ENCODE results near the gene C9orf78.

C9orf78 gene

DNA sequence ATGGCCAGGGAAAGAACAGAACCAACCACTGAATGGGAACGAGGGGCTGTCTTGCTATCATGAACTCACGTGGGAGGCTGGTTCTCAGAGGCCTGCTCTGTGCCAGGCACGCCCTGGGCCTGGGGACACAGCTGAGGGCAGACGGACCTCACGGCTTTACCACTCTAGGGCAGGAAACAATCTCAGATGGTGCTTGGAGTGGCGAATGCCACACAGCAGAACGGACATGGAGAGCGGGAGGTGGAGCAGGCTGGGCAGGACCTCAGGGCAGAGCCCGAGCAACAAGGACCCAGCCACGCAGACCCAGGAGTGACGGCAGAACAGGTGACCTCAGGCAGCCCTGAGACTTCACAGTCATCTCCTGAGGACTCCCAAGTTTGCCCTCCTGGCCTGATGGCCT, 19.8 kb downstream of the C9orf78 start:
- ChIA-PET POLR2A (no interaction called here), CTCF (no interaction called here)
- no peak for DNase-seq (ENCODE audit: extremely low spot score)
- TF ChIP-seq FOXK2 (IDR thresholded peaks at IDR 0.05) (no peak), CTBP1 (IDR thresholded peaks at IDR 0.05; ENCODE audit: borderline replicate concordance) (no peak), HDGF (IDR thresholded peaks at IDR 0.05; ENCODE audit: borderline replicate concordance) (no peak), LEF1 (IDR thresholded peaks at IDR 0.05; ENCODE audit: borderline replicate concordance) (no peak), FOXA1 (IDR thresholded peaks at IDR 0.05) (no peak), SP1 (IDR thresholded peaks at IDR 0.05) (no peak), ZNF384 (IDR thresholded peaks at IDR 0.05) (no peak), NFRKB (IDR thresholded peaks at IDR 0.05) (no peak), BHLHE40 (IDR thresholded peaks at IDR 0.05; ENCODE audit: borderline replicate concordance) (no peak), ARNT (IDR thresholded peaks at IDR 0.05) (no peak), TARDBP (IDR thresholded peaks at IDR 0.05) (no peak), ELF4 (IDR thresholded peaks at IDR 0.05) (no peak), FOXM1 (IDR thresholded peaks at IDR 0.05; ENCODE audit: borderline replicate concordance) (no peak), SUZ12 (IDR thresholded peaks at IDR 0.05) (no peak), L3MBTL2 (conservative IDR thresholded peaks at IDR 0.05) (no peak)
- TF ChIP-seq, protein P1, sequence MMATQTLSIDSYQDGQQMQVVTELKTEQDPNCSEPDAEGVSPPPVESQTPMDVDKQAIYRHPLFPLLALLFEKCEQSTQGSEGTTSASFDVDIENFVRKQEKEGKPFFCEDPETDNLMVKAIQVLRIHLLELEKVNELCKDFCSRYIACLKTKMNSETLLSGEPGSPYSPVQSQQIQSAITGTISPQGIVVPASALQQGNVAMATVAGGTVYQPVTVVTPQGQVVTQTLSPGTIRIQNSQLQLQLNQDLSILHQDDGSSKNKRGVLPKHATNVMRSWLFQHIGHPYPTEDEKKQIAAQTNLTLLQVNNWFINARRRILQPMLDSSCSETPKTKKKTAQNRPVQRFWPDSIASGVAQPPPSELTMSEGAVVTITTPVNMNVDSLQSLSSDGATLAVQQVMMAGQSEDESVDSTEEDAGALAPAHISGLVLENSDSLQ (IDR thresholded peaks at IDR 0.05), result no peak

DNA sequence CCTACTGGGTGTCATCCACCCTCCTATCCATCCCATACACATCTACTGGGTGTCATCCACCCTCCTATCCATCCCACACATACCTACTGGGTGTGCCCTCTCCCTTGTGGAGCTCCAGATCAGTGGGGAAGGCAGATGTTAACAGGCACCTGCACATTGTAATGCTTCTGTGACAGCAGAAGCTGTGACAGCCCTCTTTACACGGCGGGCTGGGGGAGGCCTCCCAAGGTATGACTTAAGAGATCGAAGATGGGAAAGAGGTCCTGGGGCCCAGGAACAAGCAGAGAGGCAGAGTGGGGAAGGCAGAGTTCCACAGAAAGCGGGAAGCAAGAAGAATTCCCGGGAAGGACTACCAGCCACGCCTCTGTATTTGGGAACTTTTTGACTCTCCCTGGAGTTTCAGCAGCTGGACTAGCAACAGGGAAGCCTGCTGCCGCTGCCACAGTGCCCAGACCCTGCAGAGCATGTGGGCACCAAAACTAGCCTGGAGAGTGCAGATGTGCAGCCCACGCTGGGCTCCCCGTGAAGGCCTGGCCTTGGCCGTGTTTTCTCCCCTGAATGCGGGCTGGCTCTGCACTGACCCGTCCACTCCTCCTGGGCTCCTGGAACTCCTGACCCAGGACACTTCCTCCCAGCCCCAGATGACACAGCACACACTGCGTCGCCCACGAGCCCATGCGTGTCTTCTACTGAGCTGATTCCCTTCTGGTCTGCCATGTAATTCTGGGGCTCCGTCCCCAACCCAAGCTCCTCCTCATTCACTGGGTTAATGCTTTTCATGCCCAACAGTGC, 20.4 kb downstream of the C9orf78 start:
- ChIA-PET POLR2A (no interaction called here), CTCF (interaction anchor here (0.6 kb wide), 1 partner anchor 40 kb away, joined by 3 read pairs; no protein-coding TSS in a partner anchor)
- DNase-seq (ENCODE audit: extremely low spot score), result no peak
- no peak for TF ChIP-seq ZNF384 (IDR thresholded peaks at IDR 0.05)
- no peak for TF ChIP-seq L3MBTL2 (conservative IDR thresholded peaks at IDR 0.05)
- no peak for TF ChIP-seq FOXM1 (IDR thresholded peaks at IDR 0.05; ENCODE audit: borderline replicate concordance)
- TF ChIP-seq HDGF (IDR thresholded peaks at IDR 0.05; ENCODE audit: borderline replicate concordance), result no peak

GRCh38 chr9:129813661-129814060, 21.4 kb downstream of the C9orf78 start:
- POLR2A ChIA-PET, result no interaction called here
- CTCF ChIA-PET, result no interaction called here

GRCh38 chr9:129812385-129812784, 22.7 kb downstream of the C9orf78 start:
- no peak for DNase-seq (ENCODE audit: extremely low spot score)
- CTCF ChIA-PET, result no interaction called here
- POLR2A ChIA-PET, result interaction anchor here (2.0 kb wide), 1 partner anchor 9 kb away, joined by 9 read pairs; no protein-coding TSS in a partner anchor
- TF ChIP-seq FOXM1 (IDR thresholded peaks at IDR 0.05; ENCODE audit: borderline replicate concordance) (no peak), SUZ12 (IDR thresholded peaks at IDR 0.05) (no peak), FOXA1 (IDR thresholded peaks at IDR 0.05) (no peak), ZNF384 (IDR thresholded peaks at IDR 0.05) (no peak), TARDBP (IDR thresholded peaks at IDR 0.05) (no peak), NFRKB (IDR thresholded peaks at IDR 0.05) (no peak), BHLHE40 (IDR thresholded peaks at IDR 0.05; ENCODE audit: borderline replicate concordance) (no peak), FOXK2 (IDR thresholded peaks at IDR 0.05) (no peak), ARNT (IDR thresholded peaks at IDR 0.05) (no peak), CTBP1 (IDR thresholded peaks at IDR 0.05; ENCODE audit: borderline replicate concordance) (no peak), LEF1 (IDR thresholded peaks at IDR 0.05; ENCODE audit: borderline replicate concordance) (no peak), L3MBTL2 (conservative IDR thresholded peaks at IDR 0.05) (no peak), SP1 (IDR thresholded peaks at IDR 0.05) (no peak), HDGF (IDR thresholded peaks at IDR 0.05; ENCODE audit: borderline replicate concordance) (no peak), ELF4 (IDR thresholded peaks at IDR 0.05) (no peak)
- TF ChIP-seq, protein P1 (IDR thresholded peaks at IDR 0.05), result no peak

More at GRCh38 chr9:129813661-129814060, 21.4 kb downstream of the C9orf78 start:
- no peak for TF ChIP-seq HDGF (IDR thresholded peaks at IDR 0.05; ENCODE audit: borderline replicate concordance)
- no peak for TF ChIP-seq CTBP1 (IDR thresholded peaks at IDR 0.05; ENCODE audit: borderline replicate concordance)
- TF ChIP-seq, protein P1 (IDR thresholded peaks at IDR 0.05), result peak; percentile 79
- TF ChIP-seq ELF4 (IDR thresholded peaks at IDR 0.05), result no peak
- no peak for TF ChIP-seq ARNT (IDR thresholded peaks at IDR 0.05)
- TF ChIP-seq TARDBP (IDR thresholded peaks at IDR 0.05), result no peak
- DNase-seq (ENCODE audit: extremely low spot score), result no peak

DNA sequence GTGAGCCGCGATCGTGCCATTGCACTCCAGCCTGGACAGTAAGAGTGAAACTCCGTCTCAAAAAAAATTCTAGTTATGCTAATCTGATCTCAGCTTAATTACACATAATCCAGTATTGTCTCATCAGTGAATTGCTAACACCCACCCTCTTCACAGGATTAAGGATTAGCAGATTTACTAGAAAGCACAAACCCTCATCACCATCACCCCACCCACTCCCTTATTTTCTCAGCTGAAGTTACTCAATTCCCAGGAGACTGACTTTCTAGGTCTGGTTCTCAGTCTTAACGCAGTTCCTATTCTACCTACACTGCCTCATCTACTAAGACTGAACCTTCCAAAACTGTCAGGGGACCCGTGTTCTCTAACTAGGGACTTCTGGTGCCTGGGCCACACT, 23.1 kb downstream of the C9orf78 start:
- TF ChIP-seq ZNF384 (IDR thresholded peaks at IDR 0.05) (no peak), BHLHE40 (IDR thresholded peaks at IDR 0.05; ENCODE audit: borderline replicate concordance) (no peak), ARNT (IDR thresholded peaks at IDR 0.05) (no peak), LEF1 (IDR thresholded peaks at IDR 0.05; ENCODE audit: borderline replicate concordance) (no peak), FOXA1 (IDR thresholded peaks at IDR 0.05) (no peak), HDGF (IDR thresholded peaks at IDR 0.05; ENCODE audit: borderline replicate concordance) (no peak), SUZ12 (IDR thresholded peaks at IDR 0.05) (no peak), SP1 (IDR thresholded peaks at IDR 0.05) (no peak), ELF4 (IDR thresholded peaks at IDR 0.05) (no peak), L3MBTL2 (conservative IDR thresholded peaks at IDR 0.05) (no peak), CTBP1 (IDR thresholded peaks at IDR 0.05; ENCODE audit: borderline replicate concordance) (no peak), FOXM1 (IDR thresholded peaks at IDR 0.05; ENCODE audit: borderline replicate concordance) (no peak), NFRKB (IDR thresholded peaks at IDR 0.05) (no peak), TARDBP (IDR thresholded peaks at IDR 0.05) (no peak)
- POLR2A ChIA-PET, result interaction anchor here (2.0 kb wide), 1 partner anchor 8 kb away, joined by 9 read pairs; no protein-coding TSS in a partner anchor
- CTCF ChIA-PET, result no interaction called here
- no peak for DNase-seq (ENCODE audit: extremely low spot score)

- CTCF ChIA-PET, result no interaction called here
- POLR2A ChIA-PET, result no interaction called here
- TF ChIP-seq CTBP1 (IDR thresholded peaks at IDR 0.05; ENCODE audit: borderline replicate concordance), result no peak
- DNase-seq (ENCODE audit: extremely low spot score), result no peak
Observed at GRCh38 chr9:129810788-129811187, 24.3 kb downstream of the C9orf78 start.
